ENCODE measurements around the gene KCNE3. TPM values are rescaled to one million over a fixed set of nuclear protein-coding genes. Genes with fewer than 3 reads are reported as not detected.

The KCNE3 gene
- total RNA-seq, 1 experiment from 2014 or later: 0.73 TPM

- Histone ChIP-seq H3K9me3 (ENCODE audit: low read length) (no peaks in the 10 kb centered on the region), H3K4me3 (ENCODE audit: low read length) (no peak overlapping the region), H3K9ac (ENCODE audit: low read length) (no peak overlapping the region), H3K4me2 (ENCODE audit: low read length) (no peak overlapping the region), H3K36me3 (ENCODE audit: low read depth, low read length) (no peaks in the 10 kb centered on the region), H2AFZ (ENCODE audit: low read length) (no peak overlapping the region), H3F3A (ENCODE audit: low read length, unreplicated experiment) (no peaks in the 10 kb centered on the region), H3K9me2 (replicated peaks; ENCODE audit: low read length) (0 out of 2 replicates have a peak, but pooled peaks cover 2% of the 10 kb centered on the region), H3K4me1 (ENCODE audit: insufficient read depth, low read length) (no peaks in the 10 kb centered on the region), H3K27ac (ENCODE audit: low read length) (no peak overlapping the region), H3K79me2 (ENCODE audit: low read length) (no peaks in the 10 kb centered on the region), H4K20me1 (ENCODE audit: low read length) (no peaks in the 10 kb centered on the region), H3K27me3 (ENCODE audit: low read length) (no peaks in the 10 kb centered on the region)
- TF ChIP-seq CTCF (conservative IDR thresholded peaks at IDR 0.05; ENCODE audit: low read depth, low read length) (no peak), EZH2 (IDR thresholded peaks at IDR 0.05; ENCODE audit: low read length, unreplicated experiment) (no peak), EZH2phosphoT487 (IDR thresholded peaks at IDR 0.05; ENCODE audit: borderline replicate concordance, low read length) (no peak)
- intact Hi-C loops (cut with micrococcal nuclease): no loop called here
- POLR2A ChIA-PET (ENCODE audit: unreplicated experiment): no interaction called here
- ATAC-seq: no peak
- BruUV-seq (replicated peaks): no TSS peak
- DNase-seq: no peak
- CTCF ChIA-PET: interaction anchor here (0.5 kb wide), 1 partner anchor 82 kb away, joined by 3 read pairs; no protein-coding TSS in a partner anchor
These were observed 3.7 kb upstream of the KCNE3 start for GRCh38 chr11:74471037-74471436.

GRCh38 chr11:74470526-74470925 is 3.2 kb upstream of the KCNE3 start:
- peaks cover 2% of the 10 kb centered on the region for H3K4me1 ChIP-seq (ENCODE audit: insufficient read depth, low read length)
- ATAC-seq: no peak
- H3K9me3 ChIP-seq (ENCODE audit: low read length): no peaks in the 10 kb centered on the region
- H3K36me3 ChIP-seq (ENCODE audit: low read depth, low read length): no peaks in the 10 kb centered on the region
- H3K27me3 ChIP-seq (ENCODE audit: low read length): no peaks in the 10 kb centered on the region
- DNase-seq: no peak
- H3K9me2 ChIP-seq (replicated peaks; ENCODE audit: low read length): 0 out of 2 replicates have a peak, but pooled peaks cover 2% of the 10 kb centered on the region
- no peaks in the 10 kb centered on the region for H3K79me2 ChIP-seq (ENCODE audit: low read length)
- no peak overlapping the region for H2AFZ ChIP-seq (ENCODE audit: low read length)
- no peaks in the 10 kb centered on the region for H3F3A ChIP-seq (ENCODE audit: low read length, unreplicated experiment)
- TF ChIP-seq EZH2phosphoT487 (IDR thresholded peaks at IDR 0.05; ENCODE audit: borderline replicate concordance, low read length) (no peak), CTCF (conservative IDR thresholded peaks at IDR 0.05; ENCODE audit: low read depth, low read length) (no peak), EZH2 (IDR thresholded peaks at IDR 0.05; ENCODE audit: low read length, unreplicated experiment) (no peak)
- H3K9ac ChIP-seq (ENCODE audit: low read length): no peak overlapping the region
- intact Hi-C loops (cut with micrococcal nuclease): no loop called here
- H4K20me1 ChIP-seq (ENCODE audit: low read length): no peaks in the 10 kb centered on the region
- POLR2A ChIA-PET (ENCODE audit: unreplicated experiment): no interaction called here
- H3K4me2 ChIP-seq (ENCODE audit: low read length): no peak overlapping the region
- H3K27ac ChIP-seq (ENCODE audit: low read length): no peak overlapping the region
- no peak overlapping the region for H3K4me3 ChIP-seq (ENCODE audit: low read length)
- CTCF ChIA-PET: interaction anchor here (0.5 kb wide), 1 partner anchor 81 kb away, joined by 3 read pairs; no protein-coding TSS in a partner anchor
- no TSS peak for BruUV-seq (replicated peaks)

GRCh38 chr11:74468936-74469335 is 1.6 kb upstream of the KCNE3 start:
- no peak for TF ChIP-seq CTCF (conservative IDR thresholded peaks at IDR 0.05; ENCODE audit: low read depth, low read length)
- TF ChIP-seq EZH2phosphoT487 (IDR thresholded peaks at IDR 0.05; ENCODE audit: borderline replicate concordance, low read length): no peak
- TF ChIP-seq EZH2 (IDR thresholded peaks at IDR 0.05; ENCODE audit: low read length, unreplicated experiment): no peak
- Histone ChIP-seq H3K4me2 (ENCODE audit: low read length) (no peak overlapping the region), H3K9me3 (ENCODE audit: low read length) (no peaks in the 10 kb centered on the region), H4K20me1 (ENCODE audit: low read length) (no peaks in the 10 kb centered on the region), H3K9me2 (replicated peaks; ENCODE audit: low read length) (0 out of 2 replicates have a peak, but pooled peaks cover 2% of the 10 kb centered on the region), H3K4me3 (ENCODE audit: low read length) (no peak overlapping the region), H2AFZ (ENCODE audit: low read length) (no peak overlapping the region), H3K36me3 (ENCODE audit: low read depth, low read length) (no peaks in the 10 kb centered on the region), H3K79me2 (ENCODE audit: low read length) (no peaks in the 10 kb centered on the region), H3F3A (ENCODE audit: low read length, unreplicated experiment) (no peaks in the 10 kb centered on the region), H3K9ac (ENCODE audit: low read length) (no peak overlapping the region), H3K4me1 (ENCODE audit: insufficient read depth, low read length) (peaks cover 9% of the 10 kb centered on the region), H3K27me3 (ENCODE audit: low read length) (no peaks in the 10 kb centered on the region), H3K27ac (ENCODE audit: low read length) (no peak overlapping the region)
- ChIA-PET CTCF (no interaction called here), POLR2A (ENCODE audit: unreplicated experiment) (no interaction called here)
- ATAC-seq: no peak
- BruUV-seq (replicated peaks): no TSS peak
- DNase-seq: no peak
- intact Hi-C loops (cut with micrococcal nuclease): no loop called here
